ENCODE results near the gene ATP8A1. TPM values are rescaled to one million over a fixed set of nuclear protein-coding genes. Genes with fewer than 3 reads are reported as not detected.

The ATP8A1 gene
- polyA plus RNA-seq, 1 donor from 2014 or later, result 45.8 TPM

DNA sequence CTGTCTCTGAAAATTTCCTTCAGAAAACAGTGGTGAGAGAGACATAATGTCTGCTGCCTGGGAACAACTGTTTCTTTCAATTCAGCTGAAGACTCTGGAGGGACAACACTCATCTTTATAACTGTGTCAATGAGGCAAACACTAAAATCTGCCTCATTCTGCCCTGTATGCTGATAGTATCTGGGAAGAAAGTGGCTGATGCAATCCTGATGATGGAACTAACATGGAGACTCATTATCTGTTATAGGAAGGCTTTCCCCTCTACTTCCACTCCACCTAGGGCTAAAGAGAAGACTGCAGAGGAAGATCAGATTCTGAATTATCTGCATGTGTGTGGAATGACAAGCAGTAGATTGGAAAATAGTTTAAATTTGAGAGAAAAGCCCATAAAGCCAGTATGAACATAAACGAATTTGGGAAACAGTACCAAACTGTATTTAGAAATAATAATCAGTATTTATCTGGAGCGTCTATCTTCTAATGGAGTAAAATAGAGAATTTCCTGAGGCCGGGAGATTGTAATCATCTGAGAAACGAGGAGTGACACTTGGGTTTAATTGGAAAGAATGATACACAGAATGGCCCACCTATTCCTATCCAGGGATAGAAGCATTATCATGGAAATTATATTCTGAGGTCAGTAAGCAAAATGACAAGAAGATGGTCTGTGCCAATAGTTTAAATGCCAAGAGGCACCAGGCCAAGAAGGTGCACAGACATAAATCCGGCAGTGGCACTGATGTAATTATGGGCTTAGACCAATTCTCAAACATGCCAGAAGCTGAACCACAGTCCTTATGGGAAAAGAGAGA, 174.2 kb downstream of the ATP8A1 start:
- Histone ChIP-seq H4K20me1 (ENCODE audit: insufficient read depth) (no peaks in the 10 kb centered on the region), H3K27ac (ENCODE audit: low read length) (no peak overlapping the region), H3K79me2 (replicated peaks; ENCODE audit: insufficient read depth, low read length) (no peaks in the 10 kb centered on the region), H3K4me2 (ENCODE audit: low read length) (no peak overlapping the region), H3K4me3 (ENCODE audit: low read length) (no peak overlapping the region), H3K36me3 (ENCODE audit: insufficient read depth, low read length) (no peaks in the 10 kb centered on the region), H3K9ac (ENCODE audit: low read length) (no peak overlapping the region), H3K9me2 (ENCODE audit: insufficient read depth, low read length) (no peaks in the 10 kb centered on the region), H3K9me3 (ENCODE audit: low read length) (no peaks in the 10 kb centered on the region), H2AFZ (ENCODE audit: low read depth, low read length) (no peak overlapping the region), H3K27me3 (ENCODE audit: insufficient read depth, low read depth, low read length) (no peaks in the 10 kb centered on the region), H3F3A (ENCODE audit: insufficient read depth, low read length, poor library complexity, severe bottlenecking) (no peaks in the 10 kb centered on the region)
- TF ChIP-seq EP300 (conservative IDR thresholded peaks at IDR 0.05; ENCODE audit: poor library complexity, severe bottlenecking) (no peak), POLR2AphosphoS5 (IDR thresholded peaks at IDR 0.05) (no peak), SMC3 (conservative IDR thresholded peaks at IDR 0.05; ENCODE audit: poor library complexity) (no peak), TAF1 (IDR thresholded peaks at IDR 0.05; ENCODE audit: low read depth) (no peak), RAD21 (conservative IDR thresholded peaks at IDR 0.05) (no peak), EZH2 (IDR thresholded peaks at IDR 0.05; ENCODE audit: borderline replicate concordance, insufficient read depth, low read length, poor library complexity, severe bottlenecking) (no peak), MXI1 (conservative IDR thresholded peaks at IDR 0.05; ENCODE audit: poor library complexity, severe bottlenecking) (no peak)
- TF ChIP-seq, protein P1, sequence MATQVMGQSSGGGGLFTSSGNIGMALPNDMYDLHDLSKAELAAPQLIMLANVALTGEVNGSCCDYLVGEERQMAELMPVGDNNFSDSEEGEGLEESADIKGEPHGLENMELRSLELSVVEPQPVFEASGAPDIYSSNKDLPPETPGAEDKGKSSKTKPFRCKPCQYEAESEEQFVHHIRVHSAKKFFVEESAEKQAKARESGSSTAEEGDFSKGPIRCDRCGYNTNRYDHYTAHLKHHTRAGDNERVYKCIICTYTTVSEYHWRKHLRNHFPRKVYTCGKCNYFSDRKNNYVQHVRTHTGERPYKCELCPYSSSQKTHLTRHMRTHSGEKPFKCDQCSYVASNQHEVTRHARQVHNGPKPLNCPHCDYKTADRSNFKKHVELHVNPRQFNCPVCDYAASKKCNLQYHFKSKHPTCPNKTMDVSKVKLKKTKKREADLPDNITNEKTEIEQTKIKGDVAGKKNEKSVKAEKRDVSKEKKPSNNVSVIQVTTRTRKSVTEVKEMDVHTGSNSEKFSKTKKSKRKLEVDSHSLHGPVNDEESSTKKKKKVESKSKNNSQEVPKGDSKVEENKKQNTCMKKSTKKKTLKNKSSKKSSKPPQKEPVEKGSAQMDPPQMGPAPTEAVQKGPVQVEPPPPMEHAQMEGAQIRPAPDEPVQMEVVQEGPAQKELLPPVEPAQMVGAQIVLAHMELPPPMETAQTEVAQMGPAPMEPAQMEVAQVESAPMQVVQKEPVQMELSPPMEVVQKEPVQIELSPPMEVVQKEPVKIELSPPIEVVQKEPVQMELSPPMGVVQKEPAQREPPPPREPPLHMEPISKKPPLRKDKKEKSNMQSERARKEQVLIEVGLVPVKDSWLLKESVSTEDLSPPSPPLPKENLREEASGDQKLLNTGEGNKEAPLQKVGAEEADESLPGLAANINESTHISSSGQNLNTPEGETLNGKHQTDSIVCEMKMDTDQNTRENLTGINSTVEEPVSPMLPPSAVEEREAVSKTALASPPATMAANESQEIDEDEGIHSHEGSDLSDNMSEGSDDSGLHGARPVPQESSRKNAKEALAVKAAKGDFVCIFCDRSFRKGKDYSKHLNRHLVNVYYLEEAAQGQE (IDR thresholded peaks at IDR 0.05; ENCODE audit: borderline replicate concordance), result no peak
- TF ChIP-seq, protein P2, sequence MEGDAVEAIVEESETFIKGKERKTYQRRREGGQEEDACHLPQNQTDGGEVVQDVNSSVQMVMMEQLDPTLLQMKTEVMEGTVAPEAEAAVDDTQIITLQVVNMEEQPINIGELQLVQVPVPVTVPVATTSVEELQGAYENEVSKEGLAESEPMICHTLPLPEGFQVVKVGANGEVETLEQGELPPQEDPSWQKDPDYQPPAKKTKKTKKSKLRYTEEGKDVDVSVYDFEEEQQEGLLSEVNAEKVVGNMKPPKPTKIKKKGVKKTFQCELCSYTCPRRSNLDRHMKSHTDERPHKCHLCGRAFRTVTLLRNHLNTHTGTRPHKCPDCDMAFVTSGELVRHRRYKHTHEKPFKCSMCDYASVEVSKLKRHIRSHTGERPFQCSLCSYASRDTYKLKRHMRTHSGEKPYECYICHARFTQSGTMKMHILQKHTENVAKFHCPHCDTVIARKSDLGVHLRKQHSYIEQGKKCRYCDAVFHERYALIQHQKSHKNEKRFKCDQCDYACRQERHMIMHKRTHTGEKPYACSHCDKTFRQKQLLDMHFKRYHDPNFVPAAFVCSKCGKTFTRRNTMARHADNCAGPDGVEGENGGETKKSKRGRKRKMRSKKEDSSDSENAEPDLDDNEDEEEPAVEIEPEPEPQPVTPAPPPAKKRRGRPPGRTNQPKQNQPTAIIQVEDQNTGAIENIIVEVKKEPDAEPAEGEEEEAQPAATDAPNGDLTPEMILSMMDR (IDR thresholded peaks at IDR 0.05; ENCODE audit: poor library complexity, severe bottlenecking), result no peak

DNA sequence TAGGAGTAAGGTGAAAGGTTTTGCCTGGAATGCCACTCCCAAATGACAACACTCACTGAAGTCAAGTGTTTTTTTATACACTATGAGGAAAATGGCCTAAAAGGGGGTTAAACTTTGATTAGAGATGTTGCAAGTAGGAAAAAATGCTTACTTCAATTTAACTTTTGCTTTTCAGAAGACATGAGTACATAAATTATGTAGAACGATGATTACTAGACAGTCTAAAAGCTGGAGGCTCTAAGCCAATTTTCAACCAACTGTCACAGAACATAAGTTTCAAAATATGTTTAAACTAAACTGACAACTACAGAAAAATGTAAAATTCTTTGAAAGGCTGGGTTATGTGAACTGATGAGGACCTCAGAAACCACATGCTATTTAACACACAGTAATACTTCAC, 176.2 kb downstream of the ATP8A1 start:
- no peaks in the 10 kb centered on the region for H3K9me2 ChIP-seq (ENCODE audit: insufficient read depth, low read length)
- H3K27me3 ChIP-seq (ENCODE audit: insufficient read depth, low read depth, low read length), result no peaks in the 10 kb centered on the region
- no peak overlapping the region for H2AFZ ChIP-seq (ENCODE audit: low read depth, low read length)
- TF ChIP-seq TAF1 (IDR thresholded peaks at IDR 0.05; ENCODE audit: low read depth), result no peak
- TF ChIP-seq EZH2 (IDR thresholded peaks at IDR 0.05; ENCODE audit: borderline replicate concordance, insufficient read depth, low read length, poor library complexity, severe bottlenecking), result no peak
- no peak for TF ChIP-seq SMC3 (conservative IDR thresholded peaks at IDR 0.05; ENCODE audit: poor library complexity)
- TF ChIP-seq EP300 (conservative IDR thresholded peaks at IDR 0.05; ENCODE audit: poor library complexity, severe bottlenecking), result no peak
- TF ChIP-seq MXI1 (conservative IDR thresholded peaks at IDR 0.05; ENCODE audit: poor library complexity, severe bottlenecking), result no peak
- TF ChIP-seq POLR2AphosphoS5 (IDR thresholded peaks at IDR 0.05), result no peak
- TF ChIP-seq, protein P1 (IDR thresholded peaks at IDR 0.05; ENCODE audit: borderline replicate concordance), result no peak
- TF ChIP-seq, protein P2 (IDR thresholded peaks at IDR 0.05; ENCODE audit: poor library complexity, severe bottlenecking), result no peak
- no peak for TF ChIP-seq RAD21 (conservative IDR thresholded peaks at IDR 0.05)
- H3K36me3 ChIP-seq (ENCODE audit: insufficient read depth, low read length), result no peaks in the 10 kb centered on the region
- no peak overlapping the region for H3K4me2 ChIP-seq (ENCODE audit: low read length)
- no peaks in the 10 kb centered on the region for H4K20me1 ChIP-seq (ENCODE audit: insufficient read depth)
- no peaks in the 10 kb centered on the region for H3K9me3 ChIP-seq (ENCODE audit: low read length)
- no peak overlapping the region for H3K27ac ChIP-seq (ENCODE audit: low read length)
- no peaks in the 10 kb centered on the region for H3K79me2 ChIP-seq (replicated peaks; ENCODE audit: insufficient read depth, low read length)
- H3F3A ChIP-seq (ENCODE audit: insufficient read depth, low read length, poor library complexity, severe bottlenecking), result no peaks in the 10 kb centered on the region
- no peak overlapping the region for H3K9ac ChIP-seq (ENCODE audit: low read length)
- H3K4me3 ChIP-seq (ENCODE audit: low read length), result no peak overlapping the region
